ENCODE results near the gene EHBP1L1. TPM values are rescaled to one million over a fixed set of nuclear protein-coding genes. Genes with fewer than 3 reads are reported as not detected.

The EHBP1L1 gene
- total RNA-seq, 2 experiments from 2014 or later: 59.7 to 71.6 TPM

DNA sequence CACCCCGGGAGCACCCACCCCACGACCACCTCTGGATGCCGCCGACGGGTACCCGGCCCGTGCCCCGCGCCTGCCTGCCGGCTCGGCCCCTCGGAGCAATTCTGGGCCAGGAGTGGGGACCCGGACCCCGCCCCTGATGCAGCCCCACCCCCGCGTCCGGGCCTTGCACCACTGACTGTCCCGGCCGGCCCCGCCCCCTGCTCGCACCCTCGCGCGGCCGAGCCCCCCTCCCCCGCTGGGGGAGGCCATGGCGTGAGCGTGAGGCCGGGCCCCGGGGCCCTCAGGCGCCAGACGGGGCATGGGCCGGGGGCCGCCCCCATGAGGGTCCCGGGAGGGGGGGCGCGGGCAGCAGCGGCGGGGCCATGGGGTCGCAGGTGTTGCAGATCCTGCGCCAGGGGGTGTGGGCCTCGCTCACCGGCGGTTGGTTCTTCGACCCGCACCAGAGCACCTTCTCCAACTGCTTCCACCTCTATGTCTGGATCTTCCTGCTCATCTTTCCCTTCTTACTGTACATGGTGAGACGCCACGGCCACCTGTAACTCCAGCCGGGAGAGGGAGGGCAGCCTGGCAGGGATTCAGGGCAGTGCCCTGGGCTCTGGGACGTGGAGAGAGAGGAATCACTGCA, 40.2 kb downstream of the EHBP1L1 start:
- intact Hi-C loops (cut with micrococcal nuclease; ENCODE audit: unreplicated experiment): loop anchor here (1.0 to 2.0 kb wide), 5 partner anchors 24 to 242 kb away; partner anchors contain the start of gene CFL1
- H3K4me3 ChIP-seq (ENCODE audit: low read depth, low read length, poor library complexity, severe bottlenecking): peak overlapping the region; percentile 97
- peaks cover 44% of the 10 kb centered on the region for H3K4me1 ChIP-seq (ENCODE audit: insufficient read depth, low read length, poor library complexity, severe bottlenecking)
- no peaks in the 10 kb centered on the region for H4K20me1 ChIP-seq (ENCODE audit: insufficient read depth, low read length)
- TF ChIP-seq, protein P1, sequence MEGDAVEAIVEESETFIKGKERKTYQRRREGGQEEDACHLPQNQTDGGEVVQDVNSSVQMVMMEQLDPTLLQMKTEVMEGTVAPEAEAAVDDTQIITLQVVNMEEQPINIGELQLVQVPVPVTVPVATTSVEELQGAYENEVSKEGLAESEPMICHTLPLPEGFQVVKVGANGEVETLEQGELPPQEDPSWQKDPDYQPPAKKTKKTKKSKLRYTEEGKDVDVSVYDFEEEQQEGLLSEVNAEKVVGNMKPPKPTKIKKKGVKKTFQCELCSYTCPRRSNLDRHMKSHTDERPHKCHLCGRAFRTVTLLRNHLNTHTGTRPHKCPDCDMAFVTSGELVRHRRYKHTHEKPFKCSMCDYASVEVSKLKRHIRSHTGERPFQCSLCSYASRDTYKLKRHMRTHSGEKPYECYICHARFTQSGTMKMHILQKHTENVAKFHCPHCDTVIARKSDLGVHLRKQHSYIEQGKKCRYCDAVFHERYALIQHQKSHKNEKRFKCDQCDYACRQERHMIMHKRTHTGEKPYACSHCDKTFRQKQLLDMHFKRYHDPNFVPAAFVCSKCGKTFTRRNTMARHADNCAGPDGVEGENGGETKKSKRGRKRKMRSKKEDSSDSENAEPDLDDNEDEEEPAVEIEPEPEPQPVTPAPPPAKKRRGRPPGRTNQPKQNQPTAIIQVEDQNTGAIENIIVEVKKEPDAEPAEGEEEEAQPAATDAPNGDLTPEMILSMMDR (conservative IDR thresholded peaks at IDR 0.05; ENCODE audit: low read length): no peak
- no peak for TF ChIP-seq EZH2phosphoT487 (IDR thresholded peaks at IDR 0.05; ENCODE audit: borderline replicate concordance, low read depth, low read length)
- H3K4me2 ChIP-seq (ENCODE audit: low read length): peak overlapping the region; percentile 99
- ChIA-PET POLR2A (interaction anchor here (0.6 to 1.5 kb wide), 8 partner anchors 13 to 499 kb away, joined by 3 to 13 read pairs (median 4); partner anchors contain the start of genes FAM89B and SIPA1), CTCF (ENCODE audit: unreplicated experiment) (interaction anchor here (0.7 to 1.8 kb wide), 2 partner anchors 22 to 28 kb away, joined by 3 to 7 read pairs; partner anchors contain the start of gene SIPA1)
- H2AFZ ChIP-seq (ENCODE audit: low read length): no peak overlapping the region
- H3K27ac ChIP-seq (ENCODE audit: low read depth, low read length, poor library complexity, severe bottlenecking): peak overlapping the region; percentile 75
- no TSS peak for BruUV-seq (replicated peaks)
- H3K9me3 ChIP-seq (ENCODE audit: low read length): no peaks in the 10 kb centered on the region
- DNase-seq (ENCODE audit: low spot score): peak; percentile 65
- peaks cover 41% of the 10 kb centered on the region for H3K36me3 ChIP-seq (ENCODE audit: insufficient read depth, low read length)
- peaks cover 50% of the 10 kb centered on the region for H3K79me2 ChIP-seq (ENCODE audit: insufficient read depth, low read depth, low read length)
- no peaks in the 10 kb centered on the region for H3K9me2 ChIP-seq (ENCODE audit: insufficient read depth, low read length)

DNA sequence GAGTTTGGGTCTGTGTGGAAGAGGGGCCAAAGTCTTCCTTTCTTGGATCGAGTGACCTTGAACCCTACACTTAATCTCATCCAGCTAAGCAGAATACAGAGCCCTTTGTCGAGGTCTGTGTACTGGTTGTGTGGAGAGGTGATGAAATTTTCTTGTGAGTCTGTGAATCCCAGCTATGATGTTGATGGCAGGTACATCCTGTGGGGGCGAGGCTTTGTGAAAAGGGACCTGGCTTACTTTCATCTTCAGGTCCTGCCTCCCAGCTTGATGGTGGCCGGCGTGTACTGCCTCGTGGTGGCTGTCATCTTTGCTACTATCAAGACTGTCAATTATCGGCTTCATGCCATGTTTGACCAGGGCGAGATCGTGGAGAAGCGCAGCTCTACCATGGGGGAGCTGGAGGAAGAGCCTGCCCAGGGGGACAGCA, 40.7 kb downstream of the EHBP1L1 start:
- no peaks in the 10 kb centered on the region for H3K9me2 ChIP-seq (ENCODE audit: insufficient read depth, low read length)
- TF ChIP-seq, protein P1 (conservative IDR thresholded peaks at IDR 0.05; ENCODE audit: low read length): no peak
- TF ChIP-seq EZH2phosphoT487 (IDR thresholded peaks at IDR 0.05; ENCODE audit: borderline replicate concordance, low read depth, low read length): no peak
- peaks cover 39% of the 10 kb centered on the region for H3K4me1 ChIP-seq (ENCODE audit: insufficient read depth, low read length, poor library complexity, severe bottlenecking)
- no peaks in the 10 kb centered on the region for H4K20me1 ChIP-seq (ENCODE audit: insufficient read depth, low read length)
- DNase-seq (ENCODE audit: low spot score): peak; percentile 42
- peak overlapping the region; percentile 97 for H3K4me3 ChIP-seq (ENCODE audit: low read depth, low read length, poor library complexity, severe bottlenecking)
- POLR2A ChIA-PET: interaction anchor here (0.6 kb wide), 2 partner anchors 109 to 498 kb away, joined by 3 read pairs; no protein-coding TSS in a partner anchor
- H3K27ac ChIP-seq (ENCODE audit: low read depth, low read length, poor library complexity, severe bottlenecking): peak overlapping the region; percentile 75
- peaks cover 50% of the 10 kb centered on the region for H3K79me2 ChIP-seq (ENCODE audit: insufficient read depth, low read depth, low read length)
- CTCF ChIA-PET (ENCODE audit: unreplicated experiment): interaction anchor here (0.6 kb wide), 1 partner anchor 102 kb away, joined by 3 read pairs; no protein-coding TSS in a partner anchor
- no peaks in the 10 kb centered on the region for H3K9me3 ChIP-seq (ENCODE audit: low read length)
- H3K4me2 ChIP-seq (ENCODE audit: low read length): peak overlapping the region; percentile 99
- intact Hi-C loops (cut with micrococcal nuclease; ENCODE audit: unreplicated experiment): no loop called here
- H2AFZ ChIP-seq (ENCODE audit: low read length): no peak overlapping the region
- no TSS peak for BruUV-seq (replicated peaks)
- H3K36me3 ChIP-seq (ENCODE audit: insufficient read depth, low read length): peaks cover 47% of the 10 kb centered on the region

Measured in OCI-LY7 (cell line).